B cell (primary cell): ENCODE measurements around the gene RAPGEF1. TPM values are rescaled to one million over a fixed set of nuclear protein-coding genes. Genes with fewer than 3 reads are reported as not detected.

Experiments
- ATAC-seq: fragments of 200-7000 bp; cut with Tn5 transposase; one replicate; pipeline ENCODE4 v1.10.0; 2021; ENCODE audit warnings: low read depth, mild to moderate bottlenecking, moderate number of reproducible peaks, moderate library complexity
- CTCF ChIA-PET: fragments of 350-600 bp; sonication (Branson Sonifier 250); formaldehyde crosslinking; loops from one replicate; lab custom pipeline; 2021; ENCODE audit warnings: antibody characterized with exemption, inconsistent platforms; lab: Charles Lee
- POLR2A ChIA-PET: fragments of 350-600 bp; sonication (Branson Sonifier 250); formaldehyde crosslinking; loops from one replicate; lab custom pipeline; 2021; ENCODE audit warnings: antibody characterized with exemption; lab: Charles Lee
- DNase-seq: peaks from one replicate; pipeline ENCODE4 v3.0.0; 2013
- H2AFZ ChIP-seq: 2 replicates; pipeline ENCODE4 v1.6.1; 2012; ENCODE audit warnings: mild to moderate bottlenecking, low read depth, low read length; ENCODE audit not compliant: insufficient read depth, poor library complexity, severe bottlenecking
- H3K27ac ChIP-seq, 2 donors: 1 replicate in 1 of 2; 2 replicates in 1 of 2; pipeline ENCODE4 v1.5.1; 2012 to 2013; ENCODE audit warnings: low read length in 2 of 2, mild to moderate bottlenecking in 2 of 2, moderate library complexity in 1 of 2
- H3K27me3 ChIP-seq, 4 experiments: fragments of 200-600 bp in 1 of 4; sonication (generic) in 1 of 4; replicated peaks in 1 of 4; 1 replicate in 2 of 4; 2 replicates in 2 of 4; pipeline versions ENCODE4 v1.6.1 to v1.7.0; 2013 to 2016; ENCODE audit warnings: low read length in 3 of 4, mild to moderate bottlenecking in 2 of 4, mixed read lengths in 1 of 4, moderate library complexity in 1 of 4; ENCODE audit not compliant: insufficient read depth in 4 of 4, control insufficient read depth in 3 of 4; ENCODE audit errors: control extremely low read depth in 1 of 4
- H3K36me3 ChIP-seq, 2 experiments: replicated peaks in 1 of 2; 1 replicate in 1 of 2; 2 replicates in 1 of 2; pipeline versions ENCODE4 v1.6.1 to v1.7.1; 2013; ENCODE audit warnings: low read length in 1 of 2; ENCODE audit not compliant: insufficient read depth in 2 of 2, control insufficient read depth in 1 of 2; ENCODE audit errors: control extremely low read depth in 1 of 2, extremely low read depth in 1 of 2
- H3K4me1 ChIP-seq, 2 donors: fragments of 200-600 bp in 1 of 2; sonication (generic) in 1 of 2; 1 replicate in 1 of 2; 2 replicates in 1 of 2; pipeline versions ENCODE4 v1.5.1 to v1.6.1; 2013 to 2017; ENCODE audit warnings: low read length in 2 of 2; ENCODE audit not compliant: control insufficient read depth in 2 of 2, insufficient read depth in 2 of 2
- H3K4me2 ChIP-seq: replicated peaks from 2 replicates; pipeline ENCODE3; 2012; ENCODE audit warnings: mild to moderate bottlenecking, low read depth, low read length; ENCODE audit not compliant: poor library complexity, severe bottlenecking
- H3K4me3 ChIP-seq, 5 experiments: fragments of 200-600 bp in 1 of 5; sonication (generic) in 1 of 5; 1 replicate in 3 of 5; 2 replicates in 2 of 5; pipeline versions ENCODE4 v1.5.1 to v1.7.0; 2011 to 2016; ENCODE audit warnings: low read length in 4 of 5, mild to moderate bottlenecking in 4 of 5, low read depth in 2 of 5, control low read depth in 1 of 5, moderate library complexity in 1 of 5; ENCODE audit not compliant: insufficient read depth in 1 of 5; ENCODE audit errors: control extremely low read depth in 1 of 5, extremely low read depth in 1 of 5
- H3K79me2 ChIP-seq: fragments of 200-600 bp; sonication (generic); one replicate; pipeline ENCODE4 v1.6.0; 2016; ENCODE audit warnings: low read length; ENCODE audit not compliant: control insufficient read depth, insufficient read depth
- H3K9ac ChIP-seq: fragments of 200-600 bp; sonication (generic); 2 replicates; pipeline ENCODE4 v1.6.1; 2017; ENCODE audit warnings: mild to moderate bottlenecking, low read length, moderate library complexity
- H3K9me3 ChIP-seq, 3 donors: one replicate each; pipeline versions ENCODE4 v1.6.1 to v1.7.1; 2013; ENCODE audit warnings: low read length in 2 of 3; ENCODE audit not compliant: control insufficient read depth in 2 of 3, insufficient read depth in 1 of 3; ENCODE audit errors: control extremely low read depth in 1 of 3
- H4K20me1 ChIP-seq: 2 replicates; pipeline ENCODE4 v1.6.0; 2012; ENCODE audit warnings: mild to moderate bottlenecking, low read length; ENCODE audit not compliant: insufficient read depth, control insufficient read depth, poor library complexity, severe bottlenecking
- H3K27ac Mint-ChIP-seq: one replicate; pipeline ENCODE4 v1.8.0; 2021; ENCODE audit warnings: mixed read lengths
- H3K27me3 Mint-ChIP-seq: one replicate; pipeline ENCODE4 v1.8.0; 2021; ENCODE audit warnings: mixed read lengths
- H3K4me1 Mint-ChIP-seq: one replicate; pipeline ENCODE4 v1.8.0; 2021; ENCODE audit warnings: mixed read lengths
- H3K4me3 Mint-ChIP-seq: one replicate; pipeline ENCODE4 v1.8.0; 2021; ENCODE audit warnings: mixed read lengths
- H3K9me3 Mint-ChIP-seq: one replicate; pipeline ENCODE4 v1.8.0; 2022; ENCODE audit warnings: mixed read lengths; ENCODE audit not compliant: insufficient read depth
- CTCF ChIP-seq: fragments of 200-600 bp; IDR thresholded peaks from one replicate; pipeline ENCODE4 v1.8.0; 2022; ENCODE audit warnings: antibody characterized with exemption, mild to moderate bottlenecking
- EZH2 ChIP-seq: IDR thresholded peaks from 2 replicates; pipeline ENCODE4 v1.6.1; 2012; ENCODE audit warnings: borderline replicate concordance, low read depth, mild to moderate bottlenecking, moderate library complexity, low read length; ENCODE audit not compliant: insufficient read depth, poor library complexity, severe bottlenecking
- WGBS: methylation state at CpG from one replicate; pipeline ENCODE4 v1.1.5; 2013; ENCODE audit warnings: missing lambda C conversion rate; ENCODE audit not compliant: insufficient coverage; 5-methylcytosine and 5-hydroxymethylcytosine counted together
- intact Hi-C: fragments of 100-400 bp; cut with micrococcal nuclease; formaldehyde crosslinking; loops from one replicate; pipeline ENCODE4 v1.10.0; 2022
- polyA plus RNA-seq: library from polyadenylated mRNA; depleted of rRNA; stranded (reverse); fragments of >200 nt; gene quantifications from 2 replicates; pipeline ENCODE4 v1.2.3, GENCODE V29; 2012
- total RNA-seq, 2 donors: library from RNA; stranded (reverse); fragments of 120-200 nt in 1 of 2; gene quantifications; 1 replicate in 1 of 2; 2 replicates in 1 of 2; pipeline versions ENCODE4 v1.2.3 to v1.2.4, GENCODE V29; 2013 to 2022

Gene RAPGEF1
- total and polyA plus RNA-seq, 2 donors (not counting 1 experiment from before 2014, with no cell fraction given), result 134 to 447 TPM

DNA sequence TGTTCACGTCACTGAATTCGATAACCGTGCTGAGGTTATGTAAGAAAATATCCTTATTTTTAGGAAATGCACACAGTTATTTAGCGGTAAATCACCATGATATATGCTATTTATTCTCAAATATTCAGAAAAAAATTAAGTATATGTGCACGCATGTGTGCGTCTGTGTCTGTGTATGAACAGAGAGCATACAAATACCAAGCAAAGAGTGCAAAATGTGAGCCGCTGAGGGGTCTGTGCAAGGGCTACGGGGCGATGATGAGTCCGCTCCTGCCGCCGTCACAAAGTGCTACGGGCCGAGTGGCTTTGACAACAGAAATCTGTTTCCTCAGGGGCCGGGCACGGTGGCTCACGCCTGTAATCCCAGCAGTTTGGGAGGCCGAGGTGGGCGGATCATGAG is 201.9 kb downstream of the RAPGEF1 start:
- Histone ChIP-seq H3K27me3 (no peaks in the 10 kb centered on the region), H2AFZ (no peak overlapping the region), H3K79me2 (no peaks in the 10 kb centered on the region), H3K4me2 (no peak overlapping the region), H3K36me3 (no peaks in the 10 kb centered on the region), H3K27ac (no peak overlapping the region), H3K4me1 (peaks cover 13 to 17% of the 10 kb centered on the region in 2 donors), H3K9me3 (peaks cover 0 to 11% (median 5%) of the 10 kb centered on the region in 3 donors), H4K20me1 (no peaks in the 10 kb centered on the region), H3K9ac (no peak overlapping the region), H3K4me3 (no peak overlapping the region)
- ChIA-PET CTCF (no interaction called here), POLR2A (no interaction called here)
- ATAC-seq (no peak), DNase-seq (no peak)
- no peak for TF ChIP-seq EZH2
- TF ChIP-seq CTCF, result no peak
- Mint-ChIP-seq H3K27me3 (peaks cover 3% of the 10 kb centered on the region), H3K27ac (no peak overlapping the region), H3K4me3 (no peak overlapping the region), H3K4me1 (peaks cover 12% of the 10 kb centered on the region), H3K9me3 (peaks cover 2% of the 10 kb centered on the region)
- over 99% methylated on average over 12 of the region's 19 CpGs for WGBS
- intact Hi-C loops, result no loop called here

GRCh38 chr9:131534721-131535237 is 205.1 kb downstream of the RAPGEF1 start:
- no peak overlapping the region for H3K4me3 ChIP-seq
- Mint-ChIP-seq H3K4me1 (peaks cover 20% of the 10 kb centered on the region), H3K4me3 (peak overlapping the region; percentile 52), H3K27ac (peak overlapping the region; percentile 8), H3K27me3 (no peaks in the 10 kb centered on the region), H3K9me3 (no peaks in the 10 kb centered on the region)
- ATAC-seq (peak; percentile 16), DNase-seq (peak; percentile 50)
- WGBS, result 0% methylated on average over 1 of the region's 8 CpGs
- no peak for TF ChIP-seq CTCF
- TF ChIP-seq EZH2, result no peak
- intact Hi-C loops, result loop anchor here (5.0 kb wide), 1 partner anchor 33 kb away; no protein-coding TSS in a partner anchor
- H3K36me3 ChIP-seq, result peaks cover 0 to 2% of the 10 kb centered on the region in 2 experiments
- ChIA-PET POLR2A (no interaction called here), CTCF (interaction anchor here (1.3 to 1.5 kb wide), 2 partner anchors 185 to 209 kb away, joined by 3 to 4 read pairs; no protein-coding TSS in a partner anchor)
- H3K79me2 ChIP-seq, result peaks cover 8% of the 10 kb centered on the region
- no peak overlapping the region for H3K27ac ChIP-seq
- peak overlapping the region; percentile 52 for H3K4me2 ChIP-seq
- no peaks in the 10 kb centered on the region for H4K20me1 ChIP-seq
- H3K9me3 ChIP-seq, result no peaks in the 10 kb centered on the region
- no peaks in the 10 kb centered on the region for H3K27me3 ChIP-seq
- peak overlapping the region; percentile 27 for H3K9ac ChIP-seq
- H2AFZ ChIP-seq, result peak overlapping the region; percentile 52
- H3K4me1 ChIP-seq, result peaks cover 23 to 31% of the 10 kb centered on the region in 2 donors
